Gastrocnemius medialis (tissue), 4 donors: Measurements from ENCODE around the gene NBPF3.

Experiments used
- POLR2A ChIP-seq, 2 donors: fragments of 450-650 bp; IDR thresholded peaks; one replicate each; pipeline ENCODE4 v1.6.1; 2017; ENCODE audit warnings: antibody characterized with exemption in 2 of 2, mild to moderate bottlenecking in 2 of 2, moderate library complexity in 2 of 2
- TF ChIP-seq, protein P1 (sequence below), 5 experiments: fragments of 450-650 bp in 3 of 5; fragments of 200-600 bp in 2 of 5; sonication (generic) in 2 of 5; IDR thresholded peaks in 4 of 5; conservative IDR thresholded peaks in 1 of 5; 1 replicate in 4 of 5; 2 replicates in 1 of 5; pipeline ENCODE4 v1.5.1; 2016 to 2019; ENCODE audit warnings: antibody characterized with exemption in 5 of 5, mild to moderate bottlenecking in 3 of 5, moderate library complexity in 3 of 5

GRCh38 chr1:21506804-21507203 is 66.9 kb downstream of the NBPF3 start:
- TF ChIP-seq, protein P1, sequence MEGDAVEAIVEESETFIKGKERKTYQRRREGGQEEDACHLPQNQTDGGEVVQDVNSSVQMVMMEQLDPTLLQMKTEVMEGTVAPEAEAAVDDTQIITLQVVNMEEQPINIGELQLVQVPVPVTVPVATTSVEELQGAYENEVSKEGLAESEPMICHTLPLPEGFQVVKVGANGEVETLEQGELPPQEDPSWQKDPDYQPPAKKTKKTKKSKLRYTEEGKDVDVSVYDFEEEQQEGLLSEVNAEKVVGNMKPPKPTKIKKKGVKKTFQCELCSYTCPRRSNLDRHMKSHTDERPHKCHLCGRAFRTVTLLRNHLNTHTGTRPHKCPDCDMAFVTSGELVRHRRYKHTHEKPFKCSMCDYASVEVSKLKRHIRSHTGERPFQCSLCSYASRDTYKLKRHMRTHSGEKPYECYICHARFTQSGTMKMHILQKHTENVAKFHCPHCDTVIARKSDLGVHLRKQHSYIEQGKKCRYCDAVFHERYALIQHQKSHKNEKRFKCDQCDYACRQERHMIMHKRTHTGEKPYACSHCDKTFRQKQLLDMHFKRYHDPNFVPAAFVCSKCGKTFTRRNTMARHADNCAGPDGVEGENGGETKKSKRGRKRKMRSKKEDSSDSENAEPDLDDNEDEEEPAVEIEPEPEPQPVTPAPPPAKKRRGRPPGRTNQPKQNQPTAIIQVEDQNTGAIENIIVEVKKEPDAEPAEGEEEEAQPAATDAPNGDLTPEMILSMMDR (IDR thresholded peaks at IDR 0.05 in 4 of 5, conservative IDR thresholded peaks at IDR 0.05 in 1 of 5): no peak
- no peak for TF ChIP-seq POLR2A (IDR thresholded peaks at IDR 0.05)
